ENCODE measurements around the gene CLEC19A.

Gene CLEC19A

DNA sequence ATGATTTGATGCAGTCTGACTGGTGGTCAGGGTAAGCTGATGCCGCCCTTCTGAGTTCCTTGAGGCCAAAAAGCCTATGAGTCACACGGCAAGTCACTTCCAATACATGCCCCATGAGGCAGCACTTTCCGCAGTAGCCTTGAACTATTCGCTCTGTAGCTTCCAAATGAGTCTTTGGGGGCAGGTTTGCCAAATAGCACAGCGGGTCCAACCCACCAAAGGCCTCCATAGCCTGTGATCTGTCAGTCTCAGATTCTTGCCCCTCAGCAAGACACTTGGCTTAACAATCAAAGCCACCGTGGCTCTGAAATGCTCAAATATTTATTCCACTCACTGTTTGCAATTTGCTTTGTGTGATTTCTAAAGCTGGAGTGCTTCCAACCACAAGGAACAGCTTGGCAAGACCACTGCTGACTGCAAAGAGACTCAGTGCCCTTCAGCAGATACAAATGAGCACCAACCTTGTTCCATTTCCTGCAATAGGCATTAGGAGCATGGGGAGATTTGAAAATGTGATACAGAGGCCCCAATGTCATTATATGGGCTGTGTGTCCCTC, 45.4 kb downstream of the CLEC19A start:
- DNase-seq, result no peak

DNA sequence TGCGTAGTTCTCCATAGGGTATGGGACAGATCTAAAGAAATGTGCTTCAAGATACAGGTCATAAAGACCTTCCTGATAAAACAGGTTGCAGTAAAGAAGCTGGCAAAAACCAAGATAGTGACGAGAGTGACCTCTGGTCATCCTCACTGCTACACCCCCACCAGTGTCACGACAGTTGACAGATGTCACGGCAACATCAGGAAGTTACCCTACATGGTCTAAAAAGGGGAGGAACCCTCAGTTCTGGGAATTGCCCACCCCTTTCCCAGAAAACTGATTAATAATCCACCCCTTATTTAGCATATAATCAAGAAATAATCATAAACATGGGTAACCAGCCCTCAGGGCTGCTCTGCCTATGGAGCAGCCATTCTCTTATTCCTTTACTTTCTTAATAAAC, 46.3 kb downstream of the CLEC19A start:
- no peak for DNase-seq

DNA sequence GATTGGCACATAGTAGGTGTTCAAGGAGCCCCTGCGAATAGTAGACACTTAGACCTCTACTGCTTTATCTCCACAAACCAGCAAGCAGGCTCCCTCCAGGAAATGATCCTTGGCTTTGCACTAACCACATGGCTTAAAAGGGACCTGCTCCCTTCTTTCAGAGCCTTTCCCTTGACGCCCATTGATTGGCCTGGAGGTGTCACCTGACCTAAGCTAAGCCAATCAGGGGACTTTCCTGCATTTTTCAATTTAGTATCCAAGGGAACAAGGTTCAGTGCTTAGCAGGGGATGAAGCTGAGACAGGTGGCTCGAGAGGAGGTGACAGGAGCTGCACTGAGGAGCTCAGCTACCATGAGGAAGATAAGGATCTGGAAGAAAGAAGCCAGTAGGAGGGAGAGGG, 52.8 kb downstream of the CLEC19A start:
- DNase-seq, result peak; percentile 68

- DNase-seq, result no peak
Measured at GRCh38 chr16:19344224-19344801, 58.8 kb downstream of the CLEC19A start.

DNA sequence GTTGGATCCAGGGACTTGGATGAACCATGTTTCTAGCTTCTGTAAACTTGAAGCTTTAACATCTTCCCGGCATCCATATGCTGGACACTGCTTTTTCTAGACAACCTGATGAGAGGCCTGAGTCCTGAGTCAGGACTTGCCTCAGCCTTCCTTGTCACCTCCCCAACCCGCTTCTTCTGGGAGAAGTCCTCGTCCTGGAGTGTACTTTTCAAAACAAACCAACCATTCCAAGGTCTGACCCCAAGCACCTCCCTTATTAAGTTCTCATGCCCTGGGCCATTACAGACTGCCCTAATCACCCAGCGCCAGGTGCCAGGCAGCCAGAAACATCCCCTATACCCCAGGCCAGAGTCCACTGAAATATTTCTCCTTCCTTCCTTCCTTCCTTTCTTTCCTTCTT, 59.4 kb downstream of the CLEC19A start:
- no peak for DNase-seq

GRCh38 chr16:19346335-19346922, 60.9 kb downstream of the CLEC19A start:
- DNase-seq, result peak; percentile 31

DNA sequence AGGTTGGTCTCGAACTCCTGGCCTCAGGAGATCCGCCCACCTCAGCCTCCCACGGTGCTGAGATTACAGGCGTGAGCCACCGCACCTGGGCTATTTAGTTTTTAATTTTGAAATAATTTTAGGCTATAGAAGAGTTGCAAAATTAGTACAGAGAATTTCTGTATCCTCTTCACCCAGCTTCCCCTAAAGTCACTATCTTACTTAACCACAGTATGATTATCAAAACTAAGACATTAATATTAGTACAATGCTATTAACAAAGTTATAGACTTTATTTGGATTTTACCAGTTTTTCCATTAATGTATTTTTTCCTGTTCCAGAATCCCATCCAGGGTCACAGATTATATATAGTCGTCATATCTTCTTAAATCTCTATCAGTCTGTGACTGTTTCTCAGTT, 62.6 kb downstream of the CLEC19A start:
- no peak for DNase-seq

GRCh38 chr16:19348578-19349315, 63.2 kb downstream of the CLEC19A start:
- DNase-seq, result peak; percentile 98

- DNase-seq, result peak; percentile 44
Measured at GRCh38 chr16:19354371-19354770, 68.8 kb downstream of the CLEC19A start.

DNA sequence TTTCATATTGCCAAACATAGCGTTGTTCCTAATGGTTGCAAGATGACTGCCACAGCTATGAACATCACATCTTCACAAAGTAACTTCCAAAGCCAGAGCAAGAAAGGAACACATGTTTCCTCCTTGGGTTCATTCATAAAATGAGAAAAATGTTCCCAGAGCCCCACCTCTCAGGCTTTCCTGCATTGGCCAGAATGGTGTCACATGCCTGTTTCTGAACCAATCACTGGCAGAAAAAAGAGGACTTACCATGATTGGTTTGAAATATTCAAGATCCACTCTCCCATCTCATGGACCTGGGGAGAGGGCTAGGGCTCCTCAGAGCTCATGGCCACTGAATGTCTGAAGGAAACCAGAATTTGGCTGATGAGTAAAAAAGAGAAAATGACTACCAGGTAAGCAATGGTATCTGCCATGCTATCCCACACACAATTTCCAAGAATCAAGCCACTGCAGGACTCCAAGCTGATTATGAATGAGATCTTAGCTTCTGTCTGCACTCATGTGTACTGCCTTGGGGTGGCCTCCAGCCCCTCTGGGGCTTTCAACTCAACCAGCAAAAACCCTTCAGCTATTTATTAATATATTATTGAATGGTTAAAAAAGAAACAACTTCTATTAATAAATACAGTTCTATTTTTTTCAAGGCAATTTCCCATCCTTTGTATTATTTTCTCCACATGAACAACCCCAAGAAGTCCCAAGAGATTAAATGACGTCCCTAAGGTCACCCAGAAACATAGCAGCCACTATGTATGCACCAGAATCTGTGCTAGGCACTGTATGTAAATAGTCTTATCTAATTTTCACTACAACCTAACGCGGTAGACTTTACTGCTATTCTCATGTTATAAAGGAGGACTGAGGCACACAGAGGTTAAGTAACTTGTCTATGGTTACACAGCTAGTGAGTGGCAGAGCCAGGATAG, 70.8 kb downstream of the CLEC19A start:
- DNase-seq, result no peak

DNA sequence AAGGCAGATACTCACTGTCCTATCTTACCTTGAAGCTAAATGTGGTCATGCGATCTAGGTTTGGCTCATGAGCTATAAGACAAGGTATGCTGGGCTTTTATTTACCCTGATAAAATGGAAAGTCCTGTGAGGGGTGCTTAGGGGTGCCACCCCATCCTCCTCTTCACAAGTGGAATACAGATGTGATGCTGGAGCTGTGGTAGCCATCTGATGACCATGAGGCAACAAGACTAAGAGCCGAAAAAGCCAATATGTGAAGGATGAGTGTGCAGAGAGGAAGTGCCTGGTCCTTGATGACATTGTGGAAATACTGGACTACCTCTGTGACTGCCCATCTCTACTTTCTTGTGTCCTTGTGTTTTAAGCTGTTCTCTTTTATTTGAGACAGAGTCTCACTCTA, 74.0 kb downstream of the CLEC19A start:
- DNase-seq, result no peak
